K562 (cell line): ENCODE results near the gene IRAK2. TPM values are rescaled to one million over a fixed set of nuclear protein-coding genes. Genes with fewer than 3 reads are reported as not detected.

Experiments
- MAFG ChIP-seq: fragments of 450-650 bp; conservative IDR thresholded peaks from 2 replicates; pipeline ENCODE4 v1.6.1; 2016; ENCODE audit warnings: missing genetic modification characterization, missing compliant biosample characterization
- MXI1 ChIP-seq: IDR thresholded peaks from 2 replicates; pipeline ENCODE4 v1.6.1; 2011; ENCODE audit warnings: low read depth, mild to moderate bottlenecking, improper control_type of control experiment, low read length
- SIN3B ChIP-seq: fragments of 450-650 bp; IDR thresholded peaks from 2 replicates; pipeline ENCODE4 v1.6.1; 2017; ENCODE audit warnings: low read depth, mild to moderate bottlenecking, moderate library complexity
- SLC30A9 ChIP-seq: fragments of 250-450 bp; sonication (Bioruptor Pico); IDR thresholded peaks from 2 replicates; pipeline ENCODE4 v1.8.0; 2022; ENCODE audit warnings: mild to moderate bottlenecking, moderate library complexity
- ZBTB1 ChIP-seq: sonication (generic); formaldehyde crosslinking; IDR thresholded peaks from 2 replicates; pipeline ENCODE4 v1.8.1; 2023; ENCODE audit warnings: missing genetic modification reagents, low read depth, mild to moderate bottlenecking, borderline replicate concordance
- ZNF174 ChIP-seq: fragments of 250-450 bp; sonication (Bioruptor Pico); IDR thresholded peaks from 2 replicates; pipeline ENCODE4 v1.4.0; 2020; ENCODE audit warnings: mild to moderate bottlenecking
- polyA plus RNA-seq, 8 experiments: library from polyadenylated mRNA; depleted of rRNA in 4 of 8; stranded (reverse) in 5 of 8; unstranded in 3 of 8; fragments of >200 nt; fragmentation: Nextera tagmentation in 2 of 8; fragmentation: Illumina TruSeq in 1 of 8; extraction: Ambion mirVana in 2 of 8; extraction: Trizol in 1 of 8; gene quantifications; 2 replicates each; pipeline versions ENCODE4 v1.2.1 to v1.2.3, GENCODE V29; 2011 to 2014; ENCODE audit warnings: inconsistent platforms in 1 of 8, missing spikeins in 1 of 8
- total RNA-seq, 7 experiments: library from RNA; depleted of rRNA in 6 of 7; stranded (reverse); fragments of >200 nt in 6 of 7; fragmentation: Illumina TruSeq in 2 of 7; extraction: Trizol in 2 of 7; gene quantifications; 2 replicates each; pipeline versions ENCODE4 v1.2.1 to v1.2.3, GENCODE V29; 2011 to 2021; ENCODE audit warnings: low replicate concordance in 1 of 7
- TF ChIP-seq, protein P1 (sequence below): IDR thresholded peaks from 2 replicates; pipeline ENCODE4 v1.6.1; 2011; ENCODE audit not compliant: insufficient read length; ENCODE audit errors: extremely low read depth
- TF ChIP-seq, protein P2 (sequence below): IDR thresholded peaks from 3 replicates; pipeline ENCODE4 v1.6.1; 2011; ENCODE audit warnings: borderline replicate concordance, mild to moderate bottlenecking, moderate library complexity; ENCODE audit not compliant: insufficient read length; ENCODE audit errors: extremely low read depth

The IRAK2 gene
- total and polyA plus RNA-seq, 9 of the 15 experiments (the other 6 are each of a cell fraction or from before 2014, with no cell fraction given) = 0.42 to 4.4 (median 2.7) TPM

DNA sequence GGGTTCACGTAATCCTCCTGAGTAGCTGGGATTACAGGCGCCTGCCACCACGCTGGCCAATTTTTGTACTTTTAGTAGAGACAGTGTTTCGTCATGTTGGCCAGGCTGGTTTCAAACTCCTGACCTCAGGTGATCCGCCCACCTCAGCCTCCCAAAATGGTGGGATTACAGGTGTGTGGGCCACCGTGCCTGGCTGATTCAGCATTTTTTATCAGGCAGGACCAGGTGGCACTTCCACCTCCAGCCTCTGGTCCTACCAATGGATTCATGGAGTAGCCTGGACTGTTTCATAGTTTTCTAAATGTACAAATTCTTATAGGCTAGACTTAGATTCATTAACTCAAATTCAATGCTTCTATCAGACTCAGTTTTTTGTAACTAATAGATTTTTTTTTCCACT lies 13.7 kb upstream of the IRAK2 start (continued):
- TF ChIP-seq MXI1 (no peak), MAFG (tag) (peak; percentile 48; the same call in 1 of the 2 replicates), ZNF174 (no peak), ZBTB1 (CRISPR knock-in tag) (no peak), SLC30A9 (CRISPR knock-in tag) (no peak), SIN3B (no peak)
- TF ChIP-seq, protein P1, sequence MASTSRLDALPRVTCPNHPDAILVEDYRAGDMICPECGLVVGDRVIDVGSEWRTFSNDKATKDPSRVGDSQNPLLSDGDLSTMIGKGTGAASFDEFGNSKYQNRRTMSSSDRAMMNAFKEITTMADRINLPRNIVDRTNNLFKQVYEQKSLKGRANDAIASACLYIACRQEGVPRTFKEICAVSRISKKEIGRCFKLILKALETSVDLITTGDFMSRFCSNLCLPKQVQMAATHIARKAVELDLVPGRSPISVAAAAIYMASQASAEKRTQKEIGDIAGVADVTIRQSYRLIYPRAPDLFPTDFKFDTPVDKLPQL = no peak
- TF ChIP-seq, protein P2, sequence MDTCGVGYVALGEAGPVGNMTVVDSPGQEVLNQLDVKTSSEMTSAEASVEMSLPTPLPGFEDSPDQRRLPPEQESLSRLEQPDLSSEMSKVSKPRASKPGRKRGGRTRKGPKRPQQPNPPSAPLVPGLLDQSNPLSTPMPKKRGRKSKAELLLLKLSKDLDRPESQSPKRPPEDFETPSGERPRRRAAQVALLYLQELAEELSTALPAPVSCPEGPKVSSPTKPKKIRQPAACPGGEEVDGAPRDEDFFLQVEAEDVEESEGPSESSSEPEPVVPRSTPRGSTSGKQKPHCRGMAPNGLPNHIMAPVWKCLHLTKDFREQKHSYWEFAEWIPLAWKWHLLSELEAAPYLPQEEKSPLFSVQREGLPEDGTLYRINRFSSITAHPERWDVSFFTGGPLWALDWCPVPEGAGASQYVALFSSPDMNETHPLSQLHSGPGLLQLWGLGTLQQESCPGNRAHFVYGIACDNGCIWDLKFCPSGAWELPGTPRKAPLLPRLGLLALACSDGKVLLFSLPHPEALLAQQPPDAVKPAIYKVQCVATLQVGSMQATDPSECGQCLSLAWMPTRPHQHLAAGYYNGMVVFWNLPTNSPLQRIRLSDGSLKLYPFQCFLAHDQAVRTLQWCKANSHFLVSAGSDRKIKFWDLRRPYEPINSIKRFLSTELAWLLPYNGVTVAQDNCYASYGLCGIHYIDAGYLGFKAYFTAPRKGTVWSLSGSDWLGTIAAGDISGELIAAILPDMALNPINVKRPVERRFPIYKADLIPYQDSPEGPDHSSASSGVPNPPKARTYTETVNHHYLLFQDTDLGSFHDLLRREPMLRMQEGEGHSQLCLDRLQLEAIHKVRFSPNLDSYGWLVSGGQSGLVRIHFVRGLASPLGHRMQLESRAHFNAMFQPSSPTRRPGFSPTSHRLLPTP = no peak
